ENCODE measurements around the gene BTNL8. TPM values are rescaled to one million over a fixed set of nuclear protein-coding genes. Genes with fewer than 3 reads are reported as not detected.
"Not testable (repeated sequence)": the region's sequence is repeated elsewhere in the genome, so short reads cannot be mapped to it uniquely, and the experiment has no call there.

BTNL8 gene
- total RNA-seq, 1 donor from 2014 or later, result not detected

- no peak for DNase-seq (ENCODE audit: low spot score)
Measured at GRCh38 chr5:180874804-180875582, 24.0 kb upstream of the BTNL8 start.

GRCh38 chr5:180875860-180876426 lies 23.0 kb upstream of the BTNL8 start:
- no peak for DNase-seq (ENCODE audit: low spot score)

- DNase-seq (ENCODE audit: low spot score), result not testable (repeated sequence)
Measured at GRCh38 chr5:180885845-180886529, 13.0 kb upstream of the BTNL8 start.

GRCh38 chr5:180889381-180889780 lies 9.6 kb upstream of the BTNL8 start:
- no peak for DNase-seq (ENCODE audit: low spot score)

- DNase-seq (ENCODE audit: low spot score), result not testable (repeated sequence)
Measured at GRCh38 chr5:180895330-180895729, 3.6 kb upstream of the BTNL8 start.

- DNase-seq (ENCODE audit: low spot score), result no peak
Measured at GRCh38 chr5:180900178-180900577, 1.2 kb downstream of the BTNL8 start.

- no peak for DNase-seq (ENCODE audit: low spot score)
Measured at GRCh38 chr5:180901319-180902009, 2.5 kb downstream of the BTNL8 start.

GRCh38 chr5:180908400-180908799 lies 9.4 kb downstream of the BTNL8 start:
- no peak for DNase-seq (ENCODE audit: low spot score)

- no peak for DNase-seq (ENCODE audit: low spot score)
Measured at GRCh38 chr5:180908998-180909731, 10.2 kb downstream of the BTNL8 start.

- DNase-seq (ENCODE audit: low spot score), result no peak
Measured at GRCh38 chr5:180909782-180910181, 10.8 kb downstream of the BTNL8 start.

GRCh38 chr5:180910182-180910581 lies 11.2 kb downstream of the BTNL8 start:
- DNase-seq (ENCODE audit: low spot score), result no peak

- DNase-seq (ENCODE audit: low spot score), result no peak
Measured at GRCh38 chr5:180910735-180911134, 11.8 kb downstream of the BTNL8 start.

GRCh38 chr5:180914646-180915045 lies 15.7 kb downstream of the BTNL8 start:
- DNase-seq (ENCODE audit: low spot score), result no peak

- no peak for DNase-seq (ENCODE audit: low spot score)
Measured at GRCh38 chr5:180915924-180916323, 17.0 kb downstream of the BTNL8 start.

GRCh38 chr5:180918380-180918779 lies 19.4 kb downstream of the BTNL8 start:
- no peak for DNase-seq (ENCODE audit: low spot score)

GRCh38 chr5:180920710-180921109 lies 21.8 kb downstream of the BTNL8 start:
- DNase-seq (ENCODE audit: low spot score), result no peak

GRCh38 chr5:180922932-180923331 lies 24.0 kb downstream of the BTNL8 start:
- DNase-seq (ENCODE audit: low spot score), result no peak

GRCh38 chr5:180932660-180933059 lies 33.7 kb downstream of the BTNL8 start:
- DNase-seq (ENCODE audit: low spot score), result no peak

- no peak for DNase-seq (ENCODE audit: low spot score)
Measured at GRCh38 chr5:180935203-180935602, 36.2 kb downstream of the BTNL8 start.

- DNase-seq (ENCODE audit: low spot score), result no peak
Measured at GRCh38 chr5:180938294-180938693, 39.3 kb downstream of the BTNL8 start.

- no peak for DNase-seq (ENCODE audit: low spot score)
Measured at GRCh38 chr5:180950291-180950949, 51.5 kb downstream of the BTNL8 start.
